GM19468 (cell line): ENCODE data around the gene HEMGN.

Experiments
- ATAC-seq: cut with Tn5 transposase; IDR thresholded peaks from one replicate; pipeline ENCODE4 v1.9.1; 2021; ENCODE audit warnings: mild to moderate bottlenecking, moderate library complexity, moderate number of reproducible peaks; ENCODE audit not compliant: unreplicated experiment; ENCODE audit errors: extremely low read depth

The HEMGN gene

GRCh38 chr9:97934321-97935115 is 3.5 kb downstream of the HEMGN start:
- ATAC-seq = no peak

DNA sequence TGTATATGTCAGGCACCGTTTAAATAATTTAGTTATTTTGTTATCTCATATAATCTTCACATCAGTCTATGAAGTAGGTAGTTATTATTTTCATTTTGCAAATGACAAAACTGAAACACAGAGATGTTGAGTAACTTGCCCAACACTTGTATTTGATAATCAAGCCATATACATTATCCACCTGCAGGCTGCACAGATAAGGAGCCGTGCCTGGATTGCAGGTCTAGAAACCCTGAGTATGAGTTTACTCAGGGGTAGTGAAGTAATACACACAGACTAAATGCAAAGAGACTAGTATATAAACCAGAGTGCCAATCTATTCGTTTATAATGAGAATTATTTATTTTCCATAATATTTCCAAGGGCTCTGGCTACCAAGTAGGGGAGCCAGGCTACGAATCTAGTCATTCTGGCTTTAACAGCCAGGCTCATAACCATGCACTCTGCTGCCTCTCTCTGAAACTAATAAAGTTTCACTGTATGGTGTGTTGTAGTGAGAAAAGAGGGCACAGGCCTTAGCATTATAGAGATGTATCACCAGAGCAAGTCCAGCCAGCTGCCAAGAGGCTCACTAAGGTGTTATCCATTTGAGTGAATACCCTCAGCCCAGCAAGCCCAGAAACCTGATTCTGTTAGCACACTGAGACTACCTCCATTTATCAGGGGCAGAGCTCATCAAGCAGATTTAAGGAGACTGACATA is 4.5 kb downstream of the HEMGN start:
- no peak for ATAC-seq

- no peak for ATAC-seq
Observed at GRCh38 chr9:97930972-97931371, 7.0 kb downstream of the HEMGN start.

DNA sequence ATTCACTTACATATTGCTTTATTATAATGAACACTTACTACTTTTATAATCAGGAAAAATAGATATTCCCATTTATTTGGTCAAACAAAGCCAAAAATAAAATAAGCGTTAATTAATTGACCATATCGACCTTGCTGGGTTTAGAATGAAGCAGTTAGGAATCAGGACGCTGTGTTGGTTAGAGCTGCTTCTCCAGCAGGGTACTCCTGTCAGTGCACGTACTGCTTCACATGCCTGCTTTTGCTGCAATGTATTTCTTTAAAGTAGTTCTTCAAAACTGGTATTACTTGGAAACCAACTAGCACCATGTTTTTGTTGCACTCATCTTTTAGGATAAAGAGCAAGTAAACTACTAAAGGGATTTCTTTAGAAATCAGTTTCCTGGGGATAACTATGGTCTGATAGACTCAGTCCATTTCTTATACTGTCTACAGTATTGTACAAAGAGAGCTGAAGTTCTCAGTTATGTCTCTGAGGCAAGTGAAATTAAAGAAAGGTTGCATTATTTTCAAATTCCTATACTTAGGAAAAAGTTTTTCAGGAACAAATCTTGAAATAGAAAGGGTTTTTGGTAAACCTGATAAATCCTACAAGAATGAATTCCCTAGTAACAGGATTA is 8.9 kb downstream of the HEMGN start:
- no peak for ATAC-seq

- ATAC-seq = no peak
Observed at GRCh38 chr9:97925497-97926334, 12.3 kb downstream of the HEMGN start.

DNA sequence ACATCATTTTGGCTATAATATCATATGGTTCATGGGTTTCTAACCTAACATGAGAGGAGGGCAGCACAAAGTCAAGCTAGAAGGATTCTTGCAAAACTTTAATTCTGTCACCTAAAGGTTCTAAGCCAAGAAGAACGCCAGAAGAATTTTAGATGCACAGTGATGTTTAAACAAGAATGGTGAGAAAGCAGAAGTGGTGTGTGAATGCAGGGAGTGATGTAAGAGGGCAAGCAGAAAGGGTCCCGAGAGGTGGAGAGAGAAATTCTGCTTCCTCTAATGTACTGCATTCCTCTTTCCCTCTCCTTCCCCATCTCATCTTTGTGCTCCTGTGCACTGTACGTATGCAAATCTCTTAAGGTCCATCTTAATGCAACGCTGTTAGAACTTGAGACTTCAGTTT is 13.6 kb downstream of the HEMGN start:
- no peak for ATAC-seq

- ATAC-seq = no peak
Observed at GRCh38 chr9:97923529-97924108, 14.4 kb downstream of the HEMGN start.

- peak; percentile 73 for ATAC-seq
Observed at GRCh38 chr9:97921959-97922724, 15.8 kb downstream of the HEMGN start, which contains the start of gene TRMO. TSS of gene TRMO (minus strand) at chr9:97922500. CDS start at chr9:97922493, 7 bp downstream.

DNA sequence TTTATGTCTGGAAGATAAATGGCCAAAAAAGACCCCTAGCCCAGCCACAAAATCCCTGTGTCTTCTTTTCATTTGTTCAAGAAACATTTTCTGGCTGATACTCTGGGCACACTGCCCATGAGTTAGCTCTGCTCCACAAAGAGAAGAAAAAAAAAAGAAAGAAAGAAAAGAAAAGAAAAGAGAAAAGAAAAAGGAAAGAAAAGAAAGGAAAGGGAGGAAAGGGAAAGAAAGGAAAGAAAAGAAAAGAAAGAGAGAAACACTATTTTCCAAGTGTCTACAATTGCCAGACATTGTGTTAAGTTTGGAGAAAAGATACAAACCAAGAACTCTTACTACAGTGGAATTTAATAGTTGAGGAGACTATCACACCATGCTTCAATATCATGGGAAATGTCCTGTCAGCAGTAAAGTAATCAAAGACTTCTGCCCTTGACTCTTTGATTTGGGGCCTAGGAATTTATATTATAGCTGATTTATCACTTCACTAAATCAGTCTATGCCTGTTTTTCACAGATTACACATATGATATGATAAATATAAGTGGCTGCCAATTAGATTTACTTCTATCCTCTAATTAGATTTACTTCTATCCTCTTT is 18.7 kb downstream of the HEMGN start:
- no peak for ATAC-seq

DNA sequence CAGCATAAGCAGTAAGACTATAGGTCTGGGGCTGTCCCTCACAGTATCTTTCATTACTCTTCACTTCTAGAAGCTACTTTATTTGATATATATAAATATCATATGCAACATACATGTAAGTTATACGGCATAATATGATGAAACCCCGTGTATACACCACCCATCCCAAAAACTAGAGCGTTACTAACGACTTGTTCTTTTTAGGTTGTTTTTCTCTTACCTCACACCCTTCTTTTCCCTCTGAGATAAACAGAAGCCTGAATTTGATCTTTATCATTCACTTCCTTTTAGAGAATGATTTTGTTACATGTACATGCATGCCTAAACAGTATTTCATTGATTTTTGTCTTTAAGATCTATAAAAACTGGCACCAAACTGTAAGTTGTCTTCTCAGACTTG is 19.4 kb downstream of the HEMGN start:
- ATAC-seq = no peak

- no peak for ATAC-seq
Observed at GRCh38 chr9:97911970-97912369, 26.0 kb downstream of the HEMGN start.

GRCh38 chr9:97911528-97911927 is 26.4 kb downstream of the HEMGN start:
- ATAC-seq = no peak

GRCh38 chr9:97910357-97910756 is 27.6 kb downstream of the HEMGN start:
- ATAC-seq = no peak

- no peak for ATAC-seq
Observed at GRCh38 chr9:97908705-97909104, 29.3 kb downstream of the HEMGN start.

- no peak for ATAC-seq
Observed at GRCh38 chr9:97907632-97908031, 30.3 kb downstream of the HEMGN start.

DNA sequence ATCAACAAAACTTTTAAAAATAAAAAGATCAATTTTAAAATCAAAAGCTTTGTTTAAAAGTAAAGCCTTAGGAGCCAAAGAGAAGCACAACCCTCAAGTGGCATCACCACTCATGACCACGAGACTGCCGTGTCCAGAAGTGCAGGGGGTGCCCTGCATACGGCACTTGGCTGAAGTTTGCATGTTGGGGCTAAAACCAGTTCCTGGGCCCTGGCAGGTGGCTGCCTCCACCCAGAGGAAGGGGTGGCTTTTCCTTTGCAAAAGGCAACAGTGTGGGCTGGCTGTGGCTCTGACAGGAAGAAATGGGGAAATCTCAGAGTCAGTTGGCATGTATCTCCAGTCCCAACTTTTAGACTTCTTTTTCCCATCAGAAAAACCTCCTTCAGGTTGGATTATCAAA is 30.9 kb downstream of the HEMGN start:
- no peak for ATAC-seq

DNA sequence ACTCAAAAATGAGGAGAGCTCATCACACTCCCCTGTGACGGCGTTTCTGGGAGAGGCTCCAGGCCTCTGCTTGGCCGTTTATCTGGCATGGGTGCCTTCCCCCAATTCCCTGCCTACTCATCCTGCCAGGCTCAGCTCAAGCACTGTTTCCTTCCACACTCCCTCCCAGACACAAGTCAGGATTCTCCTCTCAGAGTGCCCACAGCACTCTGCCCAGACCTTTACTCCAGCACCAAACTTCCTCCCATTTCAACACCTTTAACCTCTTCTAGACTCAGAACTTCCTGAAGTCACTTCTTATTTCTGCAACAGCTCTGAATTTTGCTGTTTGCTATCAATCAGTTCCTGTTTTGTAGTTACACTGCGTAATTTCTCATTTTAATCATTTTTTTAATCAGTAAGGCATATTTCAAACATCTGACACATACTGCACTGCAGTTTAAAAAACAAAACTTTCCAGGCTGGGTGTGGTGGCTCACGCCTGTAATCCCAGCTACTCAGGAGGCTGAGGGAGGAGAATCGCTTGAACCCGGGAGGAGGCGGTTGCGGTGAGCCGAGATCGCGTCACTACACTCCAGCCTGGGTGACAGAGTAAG is 31.6 kb downstream of the HEMGN start:
- no peak for ATAC-seq

- no peak for ATAC-seq
Observed at GRCh38 chr9:97905228-97905627, 32.7 kb downstream of the HEMGN start.
